Measurements from ENCODE around the gene IL1R1. TPM values are rescaled to one million over a fixed set of nuclear protein-coding genes. Genes with fewer than 3 reads are reported as not detected.
"Not testable (repeated sequence)": the region's sequence is repeated elsewhere in the genome, so short reads cannot be mapped to it uniquely, and the experiment has no call there.

Gene IL1R1
- total RNA-seq, 1 donor from 2014 or later = 79.6 TPM

DNA sequence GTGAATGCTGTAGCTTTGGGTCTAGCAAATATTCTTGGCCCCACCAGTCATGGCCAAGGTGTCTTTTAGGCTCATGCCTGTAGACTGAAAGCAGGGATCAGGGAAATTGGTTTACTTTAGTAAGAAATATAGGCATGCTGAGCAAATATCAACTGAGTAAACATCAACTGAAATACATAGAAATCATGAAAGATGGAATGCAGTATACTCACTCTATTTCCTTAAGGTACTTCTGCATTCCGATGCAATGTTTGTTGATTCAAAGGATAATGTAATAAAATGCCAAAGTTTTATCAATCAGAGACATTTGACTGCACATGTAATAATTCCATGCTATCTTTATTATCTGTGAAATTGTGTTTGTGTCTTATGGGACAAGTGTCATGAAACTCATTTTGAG lies 19.6 kb upstream of the IL1R1 start:
- Histone ChIP-seq H3K4me3 (no peak overlapping the region), H3K27me3 (no peaks in the 10 kb centered on the region), H3K9me3 (no peaks in the 10 kb centered on the region), H3K27ac (peak overlapping the region; percentile 75), H3K36me3 (no peaks in the 10 kb centered on the region), H3K4me1 (peaks cover 28% of the 10 kb centered on the region)
- TF ChIP-seq, protein P1, sequence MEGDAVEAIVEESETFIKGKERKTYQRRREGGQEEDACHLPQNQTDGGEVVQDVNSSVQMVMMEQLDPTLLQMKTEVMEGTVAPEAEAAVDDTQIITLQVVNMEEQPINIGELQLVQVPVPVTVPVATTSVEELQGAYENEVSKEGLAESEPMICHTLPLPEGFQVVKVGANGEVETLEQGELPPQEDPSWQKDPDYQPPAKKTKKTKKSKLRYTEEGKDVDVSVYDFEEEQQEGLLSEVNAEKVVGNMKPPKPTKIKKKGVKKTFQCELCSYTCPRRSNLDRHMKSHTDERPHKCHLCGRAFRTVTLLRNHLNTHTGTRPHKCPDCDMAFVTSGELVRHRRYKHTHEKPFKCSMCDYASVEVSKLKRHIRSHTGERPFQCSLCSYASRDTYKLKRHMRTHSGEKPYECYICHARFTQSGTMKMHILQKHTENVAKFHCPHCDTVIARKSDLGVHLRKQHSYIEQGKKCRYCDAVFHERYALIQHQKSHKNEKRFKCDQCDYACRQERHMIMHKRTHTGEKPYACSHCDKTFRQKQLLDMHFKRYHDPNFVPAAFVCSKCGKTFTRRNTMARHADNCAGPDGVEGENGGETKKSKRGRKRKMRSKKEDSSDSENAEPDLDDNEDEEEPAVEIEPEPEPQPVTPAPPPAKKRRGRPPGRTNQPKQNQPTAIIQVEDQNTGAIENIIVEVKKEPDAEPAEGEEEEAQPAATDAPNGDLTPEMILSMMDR (IDR thresholded peaks at IDR 0.05) = no peak
- TF ChIP-seq POLR2A (IDR thresholded peaks at IDR 0.05) (no peak), POLR2AphosphoS5 (IDR thresholded peaks at IDR 0.05; ENCODE audit: insufficient read depth in 1 of 2, low read depth in 1 of 2) (no peak)
- intact Hi-C loops (cut with DNase I) = no loop called here
- DNase-seq (ENCODE audit: extremely low spot score in 2 of 2) = no peak

DNA sequence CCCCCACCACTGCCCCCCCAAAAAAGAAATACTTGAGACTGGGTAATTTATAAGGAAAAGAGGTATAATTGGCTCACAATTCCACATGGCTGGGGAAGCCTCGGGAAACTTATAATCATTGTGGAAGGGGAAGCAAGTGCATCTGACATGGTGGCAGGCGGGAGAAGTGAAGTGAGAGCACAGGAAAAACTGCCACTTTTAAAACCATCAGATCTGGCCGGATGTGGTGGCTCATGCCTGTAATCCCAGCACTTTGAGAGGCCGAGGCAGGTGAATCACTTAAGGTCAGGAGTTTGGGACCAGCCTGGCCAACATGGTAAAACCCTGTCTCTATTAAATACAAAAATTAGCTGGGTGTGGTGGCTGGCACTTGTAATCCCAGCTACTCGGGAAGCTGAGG lies 18.1 kb upstream of the IL1R1 start:
- H3K4me3 ChIP-seq; DNase-seq (ENCODE audit: extremely low spot score in 2 of 2); H3K27ac ChIP-seq; H3K27me3 ChIP-seq; intact Hi-C loops (cut with DNase I); H3K9me3 ChIP-seq; H3K36me3 ChIP-seq: not testable (repeated sequence)
- peaks cover 28% of the 10 kb centered on the region for H3K4me1 ChIP-seq

GRCh38 chr2:102126169-102126568 lies 16.4 kb upstream of the IL1R1 start:
- Histone ChIP-seq H3K27ac (no peak overlapping the region), H3K9me3 (no peaks in the 10 kb centered on the region), H3K27me3 (no peaks in the 10 kb centered on the region), H3K36me3 (no peaks in the 10 kb centered on the region), H3K4me1 (peaks cover 23% of the 10 kb centered on the region), H3K4me3 (no peak overlapping the region)
- DNase-seq (ENCODE audit: extremely low spot score in 2 of 2) = no peak
- TF ChIP-seq POLR2A (IDR thresholded peaks at IDR 0.05) = no peak
- intact Hi-C loops (cut with DNase I) = no loop called here

DNA sequence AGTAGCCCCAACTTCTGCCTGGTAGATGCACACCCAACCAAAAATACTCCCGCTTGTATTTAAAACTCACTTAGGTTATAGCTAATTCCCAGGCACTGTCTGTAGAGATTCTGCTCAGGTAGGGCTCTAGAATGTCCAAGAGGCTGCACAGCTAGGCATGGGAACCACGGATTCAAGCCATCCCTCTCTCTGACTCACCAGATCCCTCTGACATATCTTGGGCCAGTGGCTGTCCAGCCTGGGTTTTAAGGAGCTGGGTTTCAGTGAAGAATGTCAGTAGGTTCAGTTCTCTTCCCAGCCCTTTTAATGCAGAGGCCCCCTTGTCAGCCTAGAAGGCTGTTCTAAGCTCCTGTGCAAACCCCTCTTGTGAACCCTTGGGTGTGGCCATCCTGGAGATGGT lies 15.9 kb upstream of the IL1R1 start:
- Histone ChIP-seq H3K9me3 (no peaks in the 10 kb centered on the region), H3K36me3 (no peaks in the 10 kb centered on the region), H3K27me3 (no peaks in the 10 kb centered on the region), H3K4me1 (peaks cover 18% of the 10 kb centered on the region), H3K27ac (no peak overlapping the region), H3K4me3 (no peak overlapping the region)
- TF ChIP-seq POLR2AphosphoS5 (IDR thresholded peaks at IDR 0.05; ENCODE audit: insufficient read depth in 1 of 2, low read depth in 1 of 2) (no peak), POLR2A (IDR thresholded peaks at IDR 0.05) (no peak)
- TF ChIP-seq, protein P1 (IDR thresholded peaks at IDR 0.05) = no peak
- DNase-seq (ENCODE audit: extremely low spot score in 2 of 2) = no peak
- intact Hi-C loops (cut with DNase I) = no loop called here

GRCh38 chr2:102129082-102129481 lies 13.5 kb upstream of the IL1R1 start:
- no peaks in the 10 kb centered on the region for H3K36me3 ChIP-seq
- no peaks in the 10 kb centered on the region for H3K27me3 ChIP-seq
- no peaks in the 10 kb centered on the region for H3K9me3 ChIP-seq
- H3K27ac ChIP-seq = no peak overlapping the region
- TF ChIP-seq POLR2A (IDR thresholded peaks at IDR 0.05) (no peak), POLR2AphosphoS5 (IDR thresholded peaks at IDR 0.05; ENCODE audit: insufficient read depth in 1 of 2, low read depth in 1 of 2) (no peak)
- TF ChIP-seq, protein P1 (IDR thresholded peaks at IDR 0.05) = no peak
- peaks cover 12% of the 10 kb centered on the region for H3K4me1 ChIP-seq
- intact Hi-C loops (cut with DNase I) = no loop called here
- no peak overlapping the region for H3K4me3 ChIP-seq
- DNase-seq (ENCODE audit: extremely low spot score in 2 of 2) = no peak

- H3K27me3 ChIP-seq = no peaks in the 10 kb centered on the region
- no peaks in the 10 kb centered on the region for H3K9me3 ChIP-seq
- H3K27ac ChIP-seq = no peak overlapping the region
- no peak for DNase-seq (ENCODE audit: extremely low spot score in 2 of 2)
- H3K4me1 ChIP-seq = peaks cover 12% of the 10 kb centered on the region
- TF ChIP-seq, protein P1 (IDR thresholded peaks at IDR 0.05) = no peak
- TF ChIP-seq POLR2A (IDR thresholded peaks at IDR 0.05) (no peak), POLR2AphosphoS5 (IDR thresholded peaks at IDR 0.05; ENCODE audit: insufficient read depth in 1 of 2, low read depth in 1 of 2) (no peak)
- H3K4me3 ChIP-seq = no peak overlapping the region
- intact Hi-C loops (cut with DNase I) = no loop called here
- no peaks in the 10 kb centered on the region for H3K36me3 ChIP-seq
Observed at GRCh38 chr2:102129951-102130646, 12.4 kb upstream of the IL1R1 start.
